Measurements from ENCODE around the gene MAP2K7.
"Not testable (repeated sequence)": the region's sequence is repeated elsewhere in the genome, so short reads cannot be mapped to it uniquely, and the experiment has no call there.

Gene MAP2K7

DNA sequence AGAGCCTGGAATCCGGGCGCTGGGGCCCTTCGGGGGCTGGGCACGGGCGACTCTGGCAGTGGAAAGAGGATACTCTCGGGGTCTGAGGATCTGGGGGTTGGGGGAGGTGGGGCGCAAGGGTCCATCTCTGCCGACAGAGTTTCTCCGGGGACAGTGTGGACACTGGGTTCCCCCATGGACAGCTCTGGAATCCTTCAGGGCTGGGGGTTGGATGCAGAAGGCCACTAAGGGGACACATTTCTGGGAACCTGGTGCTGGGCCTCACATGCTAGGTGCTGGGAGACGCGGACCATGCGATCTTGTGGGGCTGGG, 13.2 kb downstream of the MAP2K7 start:
- no peak for TF ChIP-seq CTCF (conservative IDR thresholded peaks at IDR 0.05; ENCODE audit: control insufficient read depth, insufficient read depth, low read depth, low read length)
- no peak for DNase-seq (ENCODE audit: low read depth)
- H3K4me3 ChIP-seq (ENCODE audit: control insufficient read depth, low read depth, low read length): peak overlapping the region; percentile 17

- DNase-seq (ENCODE audit: low read depth): peak; percentile 46
- H3K4me3 ChIP-seq (ENCODE audit: control insufficient read depth, low read depth, low read length): peak overlapping the region; percentile 10
- TF ChIP-seq CTCF (conservative IDR thresholded peaks at IDR 0.05; ENCODE audit: control insufficient read depth, insufficient read depth, low read depth, low read length): peak; percentile 38
These were observed 13.8 kb downstream of the MAP2K7 start for GRCh38 chr19:7917267-7918061.

- H3K4me3 ChIP-seq (ENCODE audit: control insufficient read depth, low read depth, low read length); DNase-seq (ENCODE audit: low read depth): not testable (repeated sequence)
These were observed 14.5 kb downstream of the MAP2K7 start for GRCh38 chr19:7918062-7918614.

DNA sequence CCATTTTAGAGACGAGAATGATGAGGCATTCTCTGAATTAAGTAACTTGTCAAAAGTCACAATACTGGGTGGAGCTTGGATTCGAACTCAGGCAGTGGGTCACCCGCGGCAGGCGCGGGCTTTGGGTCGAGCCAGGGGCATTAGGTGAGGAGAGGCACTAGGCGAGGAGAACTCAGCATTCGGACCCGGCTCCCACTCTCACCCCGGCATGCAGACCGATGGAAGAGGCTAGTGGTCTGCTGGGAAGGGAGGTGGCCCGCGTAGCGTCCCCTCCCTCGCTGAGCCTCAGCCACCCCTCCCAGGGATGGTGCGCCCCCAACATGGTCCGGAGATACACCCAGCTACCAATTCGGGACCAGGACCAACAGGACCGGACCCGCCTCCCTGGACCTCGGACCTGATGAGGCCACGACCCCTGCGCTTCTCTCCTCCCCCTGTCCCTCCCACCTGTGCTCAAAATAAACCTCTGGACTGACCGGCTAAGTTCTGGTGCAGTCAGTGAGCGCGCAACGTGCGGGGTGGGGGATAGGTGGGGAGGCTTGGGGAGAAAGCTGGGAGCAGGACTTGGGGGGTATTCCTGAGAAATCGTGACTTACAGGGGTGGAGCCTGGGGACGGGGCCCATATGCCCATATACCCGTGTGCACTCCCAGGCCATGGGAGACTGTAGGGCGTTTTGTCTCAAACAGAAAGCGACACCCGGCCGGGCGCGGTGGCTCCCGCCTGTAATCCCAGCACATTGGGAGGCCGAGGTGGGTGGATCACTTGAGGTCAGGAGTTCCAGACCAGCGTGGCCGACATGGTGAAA, 15.1 kb downstream of the MAP2K7 start:
- H3K4me3 ChIP-seq (ENCODE audit: control insufficient read depth, low read depth, low read length): no peak overlapping the region
- no peak for DNase-seq (ENCODE audit: low read depth)
- no peak for TF ChIP-seq CTCF (conservative IDR thresholded peaks at IDR 0.05; ENCODE audit: control insufficient read depth, insufficient read depth, low read depth, low read length)

DNA sequence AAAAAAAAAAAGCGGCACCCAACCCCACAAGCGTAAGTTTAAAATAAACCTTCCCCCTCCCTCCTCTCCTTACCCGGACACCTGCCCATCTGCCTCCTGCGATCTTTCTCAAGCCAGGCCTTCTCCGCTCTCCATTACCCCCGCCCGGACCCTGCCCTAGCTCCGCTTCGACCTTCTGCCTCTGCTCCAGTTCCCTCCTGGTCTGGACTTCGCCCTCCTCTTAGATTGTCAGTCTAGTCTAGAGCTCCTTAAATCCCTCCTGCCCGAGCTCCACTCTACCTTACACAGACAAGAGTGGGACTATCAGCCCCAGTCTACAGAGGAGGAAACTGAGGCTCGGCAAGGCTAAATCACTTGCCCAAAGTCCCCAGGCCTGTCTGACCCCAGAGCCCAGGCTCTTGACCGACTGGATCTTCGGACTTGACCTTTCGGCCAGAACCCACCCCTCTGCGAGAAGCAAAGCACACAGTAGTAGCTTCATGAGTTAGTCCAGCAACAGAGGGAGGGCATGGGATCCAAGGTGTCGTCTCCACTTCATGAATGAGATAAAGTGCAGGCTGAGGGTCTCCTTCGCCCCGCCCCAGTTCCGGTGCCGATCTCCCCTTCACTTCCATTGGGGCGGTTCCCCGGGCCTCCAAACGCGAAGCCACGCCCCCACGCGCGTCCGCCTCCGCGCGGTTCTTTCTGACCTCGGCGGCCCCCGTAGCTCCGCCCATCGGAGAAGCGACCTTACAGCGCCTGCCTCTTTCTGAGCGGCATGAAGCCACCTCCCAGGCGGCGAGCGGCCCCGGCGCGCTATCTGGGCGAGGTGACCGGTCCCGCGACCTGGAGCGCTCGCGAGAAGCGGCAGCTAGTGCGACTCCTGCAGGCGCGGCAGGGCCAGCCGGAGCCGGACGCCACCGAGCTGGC, 16.2 kb downstream of the MAP2K7 start, which contains the start of gene SNAPC2:
Gene SNAPC2, plus strand, starts transcription at position 729 of the 909 bp plus-strand sequence. Its CDS starts 29 bp downstream, at position 758.
- peak within 1 kb of the TSS; percentile 64 for H3K4me3 ChIP-seq (ENCODE audit: control insufficient read depth, low read depth, low read length)
- peak; percentile 91 for DNase-seq (ENCODE audit: low read depth)
- TF ChIP-seq CTCF (conservative IDR thresholded peaks at IDR 0.05; ENCODE audit: control insufficient read depth, insufficient read depth, low read depth, low read length): no peak

DNA sequence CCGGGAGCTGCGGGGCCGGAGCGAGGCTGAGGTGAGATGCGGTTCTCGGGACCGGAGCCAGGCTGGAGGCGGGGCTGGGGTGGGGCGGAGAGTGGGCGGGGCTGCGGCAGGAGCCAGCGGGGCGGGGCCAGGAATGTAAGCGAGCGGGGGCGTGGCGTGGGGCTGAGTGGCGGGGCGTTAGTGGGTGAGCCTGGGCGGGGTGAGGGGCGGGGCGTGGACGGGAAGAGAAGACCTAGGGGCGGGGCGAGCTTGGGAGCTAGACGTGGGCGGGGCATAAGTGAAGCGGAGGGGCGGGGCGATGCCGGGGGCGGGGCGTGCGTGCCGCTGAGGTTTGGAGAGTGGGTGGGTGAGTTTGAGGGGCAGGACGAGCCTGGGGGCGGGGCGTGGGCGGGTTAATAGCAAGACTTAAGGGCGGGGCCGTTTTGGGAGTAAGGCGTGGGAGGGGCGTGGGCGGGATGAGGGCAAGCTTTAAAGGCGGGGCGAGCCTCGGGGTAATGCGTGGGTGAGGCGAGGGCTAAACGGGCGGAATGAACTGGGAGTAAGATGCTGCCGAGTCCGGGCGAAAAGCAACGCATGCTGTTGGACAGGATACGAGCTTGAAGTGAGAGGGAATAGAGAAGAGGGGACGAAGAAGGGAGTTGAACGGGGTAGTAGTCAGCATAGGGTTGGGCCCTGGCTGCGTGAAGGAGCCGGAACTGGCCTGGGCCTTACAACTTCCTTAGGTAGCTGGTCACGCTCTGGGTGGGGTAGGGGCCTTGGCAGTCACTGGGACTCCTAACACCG, 17.0 kb downstream of the MAP2K7 start:
- TF ChIP-seq CTCF (conservative IDR thresholded peaks at IDR 0.05; ENCODE audit: control insufficient read depth, insufficient read depth, low read depth, low read length): no peak
- peak; percentile 94 for DNase-seq (ENCODE audit: low read depth)
- H3K4me3 ChIP-seq (ENCODE audit: control insufficient read depth, low read depth, low read length): peak overlapping the region; percentile 64

Measured in fibroblast of mammary gland (primary cell).